ENCODE measurements around the gene TRUB1. TPM values are rescaled to one million over a fixed set of nuclear protein-coding genes. Genes with fewer than 3 reads are reported as not detected.
"Not testable (repeated sequence)": the region's sequence is repeated elsewhere in the genome, so short reads cannot be mapped to it uniquely, and the experiment has no call there.

Gene TRUB1
- total RNA-seq, 1 donor from 2014 or later, result 20.8 TPM

DNA sequence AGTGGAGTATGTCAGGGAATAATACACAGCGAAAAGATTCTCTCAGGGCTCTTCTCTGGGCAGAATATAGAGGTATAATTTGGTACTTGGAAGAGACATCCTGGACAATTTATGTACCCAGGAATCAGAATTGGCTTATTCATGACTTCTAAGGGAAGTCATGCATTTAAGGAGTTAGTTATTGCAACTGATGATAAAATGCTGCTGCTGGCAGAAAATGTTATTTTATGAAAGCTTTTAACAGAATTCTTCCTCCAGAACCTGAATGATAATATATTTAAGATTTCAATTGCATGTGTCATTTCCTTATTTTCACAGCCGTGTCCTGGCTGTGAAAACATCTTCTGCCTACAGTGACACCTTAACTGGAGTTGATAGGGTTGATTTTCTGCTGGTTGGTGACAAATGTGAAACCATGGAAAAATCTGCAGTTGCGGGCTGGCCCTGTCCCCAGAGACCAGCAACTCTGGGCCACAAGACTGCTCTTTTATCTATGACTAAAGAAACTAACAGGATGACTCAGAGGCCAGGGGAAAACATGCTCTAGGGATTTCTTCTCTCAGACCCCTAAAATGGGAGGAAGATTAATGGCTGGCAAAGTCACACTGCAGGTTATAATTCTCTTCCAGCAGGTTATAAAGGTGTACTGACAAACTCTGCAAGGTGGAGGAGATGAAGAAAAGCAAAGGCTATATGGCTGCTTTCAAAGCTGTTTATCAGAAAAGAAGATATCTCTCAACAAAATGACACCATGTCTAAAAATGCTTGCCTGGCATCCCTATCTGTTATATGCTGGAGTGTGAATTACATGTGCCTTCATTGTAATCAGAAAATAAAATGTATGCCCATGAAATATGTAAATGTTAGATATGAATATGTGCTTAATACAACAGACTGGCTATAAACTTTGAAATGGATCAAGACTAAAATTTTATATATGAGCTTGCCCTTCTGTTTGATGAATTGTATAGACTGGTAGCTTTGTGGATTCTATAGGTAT lies 12.1 kb upstream of the TRUB1 start:
- DNase-seq (ENCODE audit: low read depth in 2 of 2), result peak; percentile 33 to 82

DNA sequence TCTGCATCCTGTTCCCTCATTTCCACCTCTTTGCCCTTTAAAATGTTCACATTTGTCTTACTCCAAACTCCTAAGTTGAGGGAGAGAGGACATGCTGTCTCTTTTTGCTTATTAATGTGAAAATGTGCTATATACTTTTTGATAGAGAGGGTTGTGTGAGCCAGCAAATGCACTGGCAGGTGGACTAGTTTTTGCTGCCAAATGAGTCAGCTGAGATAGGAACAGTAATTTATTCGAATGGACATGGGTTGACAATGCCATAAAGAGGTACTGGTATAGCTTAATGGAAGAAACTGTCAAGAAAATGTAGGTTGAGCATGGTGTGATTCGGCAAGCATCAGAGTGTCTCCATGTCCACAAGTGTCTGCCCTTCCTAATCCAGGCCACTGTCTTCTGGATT lies 9.2 kb upstream of the TRUB1 start:
- DNase-seq (ENCODE audit: low read depth in 2 of 2), result no peak

GRCh38 chr10:114930320-114930719 lies 7.7 kb upstream of the TRUB1 start:
- no peak for DNase-seq (ENCODE audit: low read depth in 2 of 2)

DNA sequence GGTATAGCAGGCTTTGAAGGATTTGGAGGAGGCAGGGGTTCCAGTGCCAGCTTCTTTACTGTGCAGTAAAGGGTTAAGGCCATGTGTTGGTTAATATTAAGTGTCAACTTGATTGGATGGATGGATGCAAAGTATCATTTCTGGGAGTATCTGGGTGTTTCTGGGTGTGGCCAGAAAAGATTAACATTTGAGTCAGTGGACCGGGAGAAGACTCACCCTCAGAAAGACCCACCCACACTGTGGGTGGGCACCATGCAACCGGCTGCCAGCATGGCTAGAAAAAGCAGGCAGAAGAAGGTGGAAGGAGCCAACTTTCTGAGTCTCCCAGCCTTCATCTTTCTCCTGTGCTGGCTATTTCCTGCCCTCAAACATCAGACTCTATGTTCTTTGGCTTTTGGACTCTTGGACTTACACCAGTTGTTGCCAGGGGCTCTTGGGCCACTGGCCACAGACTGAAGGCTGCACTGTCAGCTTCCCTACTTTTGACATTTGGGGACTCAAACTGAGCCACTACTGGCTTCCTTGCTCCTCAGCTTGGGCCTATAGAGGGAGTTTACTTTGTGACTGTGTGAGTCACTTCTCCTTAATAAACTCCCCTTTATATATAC lies 6.8 kb upstream of the TRUB1 start:
- no peak for DNase-seq (ENCODE audit: low read depth in 2 of 2)

DNA sequence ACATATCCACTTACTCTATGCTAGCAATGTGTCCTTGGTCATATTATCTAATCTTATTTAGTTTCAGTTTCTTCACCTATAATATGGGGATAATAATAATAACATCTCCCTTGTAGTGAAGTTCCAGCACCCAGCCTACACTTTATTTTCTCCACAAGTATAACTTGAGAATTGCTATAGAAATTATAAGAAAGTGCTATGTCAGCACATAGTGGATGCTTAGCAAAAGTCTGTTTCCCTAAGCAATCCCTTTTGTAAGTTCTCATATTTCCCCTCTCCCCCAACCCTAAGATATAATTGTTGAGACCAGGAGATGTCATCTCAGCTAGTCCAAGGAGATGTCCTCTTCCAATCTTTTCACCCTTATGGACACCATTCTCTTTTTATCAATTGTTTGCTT lies 5.8 kb upstream of the TRUB1 start:
- DNase-seq (ENCODE audit: low read depth in 2 of 2), result no peak

- no peak for DNase-seq (ENCODE audit: low read depth in 2 of 2)
Measured at GRCh38 chr10:114932945-114933344, 5.0 kb upstream of the TRUB1 start.

DNA sequence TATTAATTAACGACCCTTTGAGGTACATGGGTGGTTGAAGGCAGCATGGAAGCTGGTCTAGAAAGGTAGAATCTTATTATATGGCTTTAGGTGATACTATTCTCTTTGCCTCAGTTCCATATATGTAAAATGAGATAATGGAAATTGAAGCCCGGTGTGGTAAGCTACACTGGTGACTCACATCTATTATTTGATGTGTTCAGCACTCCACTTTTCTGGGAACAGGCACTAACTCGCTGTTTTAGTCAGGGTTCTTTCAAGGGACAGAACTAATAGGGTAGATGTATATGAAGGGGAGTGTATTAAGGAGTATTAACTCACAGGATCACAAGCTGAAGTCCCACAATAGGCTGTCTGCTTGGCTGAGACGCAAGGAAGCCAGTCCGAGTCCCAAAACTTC lies 4.4 kb upstream of the TRUB1 start:
- DNase-seq (ENCODE audit: low read depth in 2 of 2), result no peak

- not testable (repeated sequence) for DNase-seq (ENCODE audit: low read depth in 2 of 2)
Measured at GRCh38 chr10:114933995-114934394, 4.0 kb upstream of the TRUB1 start.

DNA sequence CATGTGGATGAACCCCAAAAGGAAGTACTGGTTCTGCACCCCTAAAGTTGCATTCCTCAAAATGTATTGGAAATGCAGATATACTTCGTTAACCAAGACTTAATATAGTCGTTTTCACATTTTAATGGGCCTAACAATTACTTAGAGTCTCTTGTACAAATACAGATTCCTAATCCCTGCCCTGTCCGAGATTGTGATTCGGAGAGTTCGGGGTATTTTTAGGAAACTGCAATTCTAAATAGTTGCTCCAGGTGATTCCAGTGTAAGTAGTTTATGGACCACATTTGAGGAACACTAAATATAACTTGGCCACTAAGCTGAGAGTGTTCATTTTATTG lies 830 bp downstream of the TRUB1 start:
- DNase-seq (ENCODE audit: low read depth in 2 of 2), result no peak

- no peak for DNase-seq (ENCODE audit: low read depth in 2 of 2)
Measured at GRCh38 chr10:114940735-114941134, 2.7 kb downstream of the TRUB1 start.

- no peak for DNase-seq (ENCODE audit: low read depth in 2 of 2)
Measured at GRCh38 chr10:114943000-114943399, 5.0 kb downstream of the TRUB1 start.

GRCh38 chr10:114953047-114953446 lies 15.1 kb downstream of the TRUB1 start:
- DNase-seq (ENCODE audit: low read depth in 2 of 2), result no peak

- DNase-seq (ENCODE audit: low read depth in 2 of 2), result no peak
Measured at GRCh38 chr10:114955984-114956383, 18.0 kb downstream of the TRUB1 start.

DNA sequence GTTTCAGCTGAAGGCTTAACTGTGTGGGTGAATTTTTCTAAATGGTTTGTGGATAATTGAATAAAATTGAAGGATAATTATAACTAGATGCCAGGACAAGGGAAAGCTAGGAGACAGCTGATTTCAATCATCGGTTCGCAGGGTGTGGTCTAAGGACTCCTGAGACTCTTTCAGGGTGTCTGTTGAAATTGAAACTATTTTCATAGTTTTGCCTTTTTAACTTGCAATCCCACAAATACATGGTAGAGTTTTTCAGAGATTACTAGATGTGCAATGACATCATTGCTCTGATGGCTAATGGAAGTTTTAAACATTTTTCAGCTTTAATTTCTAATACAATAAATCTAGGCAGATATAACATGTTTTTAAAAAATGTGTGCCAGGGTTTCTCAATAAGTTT lies 18.5 kb downstream of the TRUB1 start:
- no peak for DNase-seq (ENCODE audit: low read depth in 2 of 2)

GRCh38 chr10:114957122-114957521 lies 19.1 kb downstream of the TRUB1 start:
- no peak for DNase-seq (ENCODE audit: low read depth in 2 of 2)

GRCh38 chr10:114957673-114958072 lies 19.7 kb downstream of the TRUB1 start:
- no peak for DNase-seq (ENCODE audit: low read depth in 2 of 2)

DNA sequence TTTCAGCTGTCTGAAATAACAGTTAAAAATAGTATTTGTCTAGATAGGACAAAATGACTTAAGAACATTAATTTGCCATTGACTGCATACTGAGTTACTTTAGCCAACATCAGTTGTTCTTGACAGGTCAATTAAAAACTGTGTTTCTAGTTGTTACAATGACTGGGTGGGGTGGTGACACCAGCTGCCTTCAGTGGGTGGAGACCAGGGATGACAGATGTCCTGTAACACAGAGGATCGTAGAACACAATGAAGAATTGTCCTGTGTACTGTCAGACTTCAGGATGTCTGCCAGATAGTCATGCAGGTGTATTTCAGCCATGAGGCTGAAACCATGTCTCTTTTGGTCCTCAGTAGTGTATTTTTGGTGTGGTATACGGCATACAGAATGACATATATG lies 24.4 kb downstream of the TRUB1 start:
- DNase-seq (ENCODE audit: low read depth in 2 of 2), result no peak

- no peak for DNase-seq (ENCODE audit: low read depth in 2 of 2)
Measured at GRCh38 chr10:114963908-114964307, 25.9 kb downstream of the TRUB1 start.

DNA sequence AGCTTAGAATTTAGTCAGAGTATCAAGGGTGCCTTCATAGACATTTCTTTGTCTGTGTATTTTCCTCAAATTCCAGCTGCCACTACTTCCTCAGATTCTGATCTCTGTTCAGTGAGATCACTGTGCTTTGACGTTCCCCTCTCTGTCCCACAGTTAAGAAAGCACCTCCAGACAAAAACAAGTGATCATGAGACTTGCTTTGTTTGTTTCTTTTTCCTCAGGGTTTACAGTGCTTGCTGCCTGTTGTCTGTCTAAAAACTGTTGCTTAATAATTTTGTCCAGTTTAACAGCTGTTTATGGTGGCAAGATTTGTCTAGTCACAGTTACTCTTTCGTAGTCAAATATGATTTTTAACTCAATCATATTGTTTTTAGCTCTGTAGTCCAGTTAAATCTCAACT lies 29.1 kb downstream of the TRUB1 start:
- DNase-seq (ENCODE audit: low read depth in 2 of 2), result peak in 1 of 2 donors; percentile 81

DNA sequence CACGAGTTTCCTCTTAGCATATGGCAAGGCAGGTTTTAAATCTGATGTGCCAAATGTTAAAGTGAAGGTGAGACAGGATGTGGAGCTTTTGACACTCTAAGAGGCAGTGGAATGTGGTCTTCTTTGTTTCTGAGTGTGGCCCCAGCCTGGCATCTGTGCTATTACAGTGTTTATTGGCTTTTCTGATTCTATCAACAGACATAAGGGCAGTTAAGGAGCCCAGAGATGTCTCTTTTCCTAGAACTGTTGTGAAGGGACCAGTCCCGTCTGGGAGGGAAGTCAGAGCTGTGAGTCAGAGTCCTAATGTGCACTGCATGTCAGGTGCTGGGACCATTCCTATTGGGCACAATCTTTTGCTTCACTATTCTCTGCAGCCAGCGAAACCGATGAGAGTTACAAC lies 32.5 kb downstream of the TRUB1 start:
- DNase-seq (ENCODE audit: low read depth in 2 of 2), result peak in 1 of 2 donors; percentile 67

GRCh38 chr10:114973306-114973705 lies 35.3 kb downstream of the TRUB1 start:
- no peak for DNase-seq (ENCODE audit: low read depth in 2 of 2)

- no peak for DNase-seq (ENCODE audit: low read depth in 2 of 2)
Measured at GRCh38 chr10:114973997-114974396, 36.0 kb downstream of the TRUB1 start.

GRCh38 chr10:114974625-114975024 lies 36.6 kb downstream of the TRUB1 start:
- DNase-seq (ENCODE audit: low read depth in 2 of 2), result no peak
